GM19467 (cell line): ENCODE results near the gene INTS3.
"Not testable (repeated sequence)": the region's sequence is repeated elsewhere in the genome, so short reads cannot be mapped to it uniquely, and the experiment has no call there.

Experiments used
- ATAC-seq: cut with Tn5 transposase; IDR thresholded peaks from one replicate; pipeline ENCODE4 v1.9.1; 2021; ENCODE audit warnings: mild to moderate bottlenecking, moderate library complexity; ENCODE audit not compliant: unreplicated experiment

INTS3 gene

GRCh38 chr1:153778051-153778823, 50.4 kb downstream of the INTS3 start:
- no peak for ATAC-seq

- ATAC-seq, result no peak
These were observed 51.1 kb downstream of the INTS3 start for GRCh38 chr1:153778824-153779519.

GRCh38 chr1:153779781-153780541, 52.1 kb downstream of the INTS3 start:
- no peak for ATAC-seq

GRCh38 chr1:153780551-153780950, 52.7 kb downstream of the INTS3 start:
- ATAC-seq, result no peak

GRCh38 chr1:153782648-153783047, 54.8 kb downstream of the INTS3 start:
- ATAC-seq, result not testable (repeated sequence)

- ATAC-seq, result peak; percentile 87
These were observed 55.7 kb downstream of the INTS3 start for GRCh38 chr1:153783233-153784190.

GRCh38 chr1:153786038-153786790, 58.4 kb downstream of the INTS3 start:
- ATAC-seq, result no peak

- no peak for ATAC-seq
These were observed 61.7 kb downstream of the INTS3 start for GRCh38 chr1:153789478-153790034.

- no peak for ATAC-seq
These were observed 62.6 kb downstream of the INTS3 start for GRCh38 chr1:153790313-153790965.

GRCh38 chr1:153790966-153791647, 63.3 kb downstream of the INTS3 start:
- peak; percentile 82 for ATAC-seq

- ATAC-seq, result no peak
These were observed 63.9 kb downstream of the INTS3 start for GRCh38 chr1:153791648-153792253.

GRCh38 chr1:153792631-153793041, 64.8 kb downstream of the INTS3 start:
- ATAC-seq, result no peak

- ATAC-seq, result no peak
These were observed 65.6 kb downstream of the INTS3 start for GRCh38 chr1:153793261-153793972.

GRCh38 chr1:153793973-153794615, 66.2 kb downstream of the INTS3 start:
- no peak for ATAC-seq

- ATAC-seq, result no peak
These were observed 66.9 kb downstream of the INTS3 start for GRCh38 chr1:153794624-153795329.

GRCh38 chr1:153795330-153795837, 67.5 kb downstream of the INTS3 start:
- ATAC-seq, result no peak
